GM19328 (cell line): ENCODE results near the gene SAMD15.
A peak's percentile ranks its signal among the peaks of the same experiment; 100 is the strongest.
"Not testable (repeated sequence)": the region's sequence is repeated elsewhere in the genome, so short reads cannot be mapped to it uniquely, and the experiment has no call there.

Source experiments
- ATAC-seq: cut with Tn5 transposase; IDR thresholded peaks from one replicate; pipeline ENCODE4 v1.9.1; 2021; ENCODE audit warnings: mild to moderate bottlenecking, moderate library complexity; ENCODE audit not compliant: unreplicated experiment

The SAMD15 gene

DNA sequence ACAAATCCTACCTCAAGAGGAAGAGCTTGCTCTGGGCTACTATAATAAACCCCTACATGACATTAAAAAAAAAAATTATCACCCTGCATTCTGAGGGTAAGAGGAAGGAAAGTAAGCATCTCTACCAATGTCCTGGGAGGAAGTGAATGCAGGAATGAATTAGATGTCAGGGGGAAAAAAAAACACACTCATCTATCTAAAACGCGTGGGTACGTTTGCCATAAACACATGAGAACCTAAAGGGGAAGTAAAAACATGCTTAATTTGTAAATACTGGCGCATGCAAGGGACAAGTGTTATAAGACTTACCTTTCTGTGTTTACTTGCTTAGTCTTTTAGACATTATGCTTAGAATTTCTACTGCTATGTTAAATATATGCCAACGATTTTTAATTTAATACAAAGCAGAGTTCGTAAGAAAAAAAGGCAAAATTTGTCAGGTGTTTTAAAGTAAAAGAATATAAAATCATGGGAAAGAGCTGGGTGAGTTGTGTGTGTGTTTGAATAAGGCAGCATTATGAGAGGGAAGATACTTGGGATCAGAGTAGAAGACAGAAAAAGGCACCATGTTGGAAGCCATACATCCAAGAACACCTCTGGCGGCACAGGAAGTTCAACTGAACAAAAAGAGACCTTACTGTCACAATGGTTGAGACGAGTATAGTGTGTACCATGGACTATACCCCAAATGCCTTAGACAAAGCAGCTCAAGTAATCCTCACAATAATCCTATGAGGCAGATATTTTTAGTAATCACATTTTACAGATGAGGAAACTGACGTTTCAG is 1.8 kb upstream of the SAMD15 start:
- no peak for ATAC-seq

DNA sequence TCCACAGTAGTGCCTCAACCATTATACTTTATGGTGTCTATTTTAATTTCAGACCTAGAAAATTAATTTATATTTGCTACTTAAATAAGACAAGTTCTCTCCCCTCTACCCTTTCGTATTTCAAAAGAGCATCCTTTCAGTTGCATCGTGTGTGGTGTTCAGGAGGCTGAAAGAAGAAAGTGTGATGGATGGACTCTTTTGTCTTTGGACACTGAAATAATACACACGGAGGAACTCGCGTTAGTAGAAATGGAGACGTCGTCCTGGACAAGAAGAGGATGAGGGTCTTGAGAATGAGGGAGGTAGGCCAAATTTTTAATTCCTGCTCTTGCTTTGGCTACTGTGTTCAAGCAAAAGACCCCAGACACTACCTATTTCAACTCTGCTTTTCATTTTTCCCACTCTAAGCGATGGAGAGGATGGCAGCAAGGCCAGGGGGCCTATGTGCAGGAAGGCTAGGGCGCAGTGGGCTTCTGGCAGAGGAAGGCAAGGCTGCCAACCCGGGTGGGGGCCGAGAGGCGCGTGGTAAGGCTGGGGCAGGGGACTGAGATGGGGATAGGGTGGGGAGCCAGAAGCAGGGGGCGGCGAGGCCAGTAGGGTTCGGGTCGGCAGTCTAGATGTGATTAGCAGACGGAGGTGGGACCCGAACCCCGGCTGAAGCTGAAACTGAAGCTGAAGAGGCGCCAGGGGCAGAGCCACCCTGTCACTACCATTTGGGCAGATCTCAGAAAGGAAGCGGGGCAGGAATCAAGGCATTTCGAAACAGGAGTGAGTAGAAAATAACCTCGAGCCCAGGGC is 1.0 kb upstream of the SAMD15 start:
- ATAC-seq: peak; percentile 11

DNA sequence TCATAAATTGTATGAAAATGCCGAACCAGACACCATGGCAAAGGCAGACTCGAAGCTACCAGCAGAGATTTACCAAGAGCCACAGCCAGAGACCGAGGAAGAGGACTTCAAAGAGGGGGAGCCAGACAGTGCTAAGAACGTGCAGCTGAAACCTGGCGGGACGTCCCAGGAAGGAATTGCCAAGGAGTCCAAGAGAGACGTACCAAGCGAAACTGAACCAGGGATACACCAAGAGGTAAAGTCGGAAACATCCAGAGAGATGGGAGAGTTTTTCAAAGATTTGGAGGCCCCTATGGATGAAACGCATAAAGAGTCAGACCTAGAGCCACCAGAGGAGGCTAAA is 294 bp downstream of the SAMD15 start:
- no peak for ATAC-seq

DNA sequence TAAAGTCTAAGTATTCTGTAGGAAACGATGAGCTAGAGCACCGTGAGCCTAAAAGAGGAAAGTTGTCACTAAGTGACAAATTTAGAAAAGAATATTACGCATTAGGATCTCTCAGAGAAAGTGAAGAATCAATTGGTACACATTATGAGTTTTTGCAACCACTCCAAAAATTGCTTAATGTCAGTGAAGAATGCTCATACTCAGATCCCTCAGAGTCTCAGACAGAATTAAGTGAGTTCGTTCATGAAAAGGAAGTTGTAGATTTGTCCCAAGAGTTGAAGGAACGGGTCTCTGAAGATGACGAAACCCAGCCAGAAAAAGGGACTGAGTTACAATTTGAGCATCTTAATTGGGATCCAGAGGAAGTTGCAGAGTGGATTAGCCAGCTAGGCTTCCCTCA is 1.5 kb downstream of the SAMD15 start:
- ATAC-seq: no peak

DNA sequence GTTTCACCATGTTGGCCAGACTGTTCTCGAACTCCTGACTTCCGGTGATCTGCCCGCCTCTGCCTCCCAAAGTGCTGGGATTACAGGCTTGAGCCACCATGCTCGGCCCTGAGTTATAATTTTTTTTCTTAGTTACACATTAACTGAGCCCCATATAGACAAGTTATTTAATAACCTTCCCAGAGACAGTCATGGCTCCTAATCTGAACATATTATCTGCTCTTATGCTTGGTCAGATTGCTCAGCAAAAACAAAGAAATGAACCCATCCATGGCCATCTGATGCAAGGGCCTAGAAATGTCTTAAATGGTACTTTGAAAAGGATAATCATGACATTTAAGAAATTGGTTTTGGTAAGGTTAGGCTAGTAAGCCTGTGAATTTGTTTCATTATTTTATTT is 13.0 kb downstream of the SAMD15 start:
- ATAC-seq: no peak

DNA sequence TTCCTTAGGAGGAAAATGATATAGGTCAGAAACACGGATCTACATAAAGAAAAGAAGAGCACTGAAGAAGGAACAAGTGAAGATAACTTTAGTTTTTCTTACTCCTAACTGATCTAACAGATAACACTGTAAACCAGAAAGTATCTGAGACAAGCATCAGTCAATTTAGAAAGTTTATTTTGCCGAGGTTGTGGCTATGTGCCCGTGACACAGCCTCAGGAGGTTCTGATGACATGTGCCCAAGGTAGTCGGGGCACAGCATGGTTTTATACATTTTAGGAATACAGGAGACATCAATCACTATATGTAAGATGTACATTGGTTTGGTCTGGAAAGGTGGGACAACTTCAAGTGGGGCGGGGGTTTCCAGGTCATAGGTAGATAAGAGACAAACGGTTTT is 23.0 kb downstream of the SAMD15 start:
- no peak for ATAC-seq

DNA sequence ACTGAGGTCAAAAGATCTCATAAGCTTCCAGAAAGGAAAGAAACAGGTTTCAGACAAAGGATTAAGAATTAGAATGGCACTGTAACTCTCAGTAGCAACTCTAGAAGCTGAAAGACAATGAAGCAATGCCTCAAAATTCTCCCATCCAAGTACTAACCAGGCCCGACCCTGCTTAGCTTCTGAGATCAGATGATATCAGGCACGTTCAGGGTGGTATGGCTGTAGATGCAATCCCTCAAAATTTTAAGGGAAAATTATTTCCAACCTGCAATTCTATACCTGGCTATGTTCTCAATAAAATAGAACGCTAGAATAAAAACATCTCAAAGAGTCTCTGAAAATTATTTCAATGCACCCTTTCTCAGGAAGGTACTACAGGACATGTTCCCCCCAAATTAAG is 26.6 kb downstream of the SAMD15 start:
- ATAC-seq: no peak

DNA sequence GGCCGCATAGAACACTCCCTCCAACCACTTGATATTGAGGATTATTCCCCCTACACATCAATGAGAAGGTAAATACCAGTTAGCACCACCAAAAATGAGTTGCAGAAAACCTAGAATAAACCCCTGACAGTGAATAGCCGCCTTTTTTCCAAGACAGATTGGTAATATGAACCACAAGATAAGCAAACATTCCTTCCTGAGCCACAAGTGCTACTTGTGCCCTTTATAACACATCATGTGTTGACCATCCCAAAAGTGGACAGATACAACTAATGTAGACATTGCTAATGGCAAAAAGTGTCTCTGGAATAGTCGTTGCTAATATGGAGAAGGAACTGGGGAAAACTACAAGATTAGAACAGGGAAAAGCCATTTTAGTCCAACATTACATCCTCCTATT is 28.9 kb downstream of the SAMD15 start:
- ATAC-seq: no peak

DNA sequence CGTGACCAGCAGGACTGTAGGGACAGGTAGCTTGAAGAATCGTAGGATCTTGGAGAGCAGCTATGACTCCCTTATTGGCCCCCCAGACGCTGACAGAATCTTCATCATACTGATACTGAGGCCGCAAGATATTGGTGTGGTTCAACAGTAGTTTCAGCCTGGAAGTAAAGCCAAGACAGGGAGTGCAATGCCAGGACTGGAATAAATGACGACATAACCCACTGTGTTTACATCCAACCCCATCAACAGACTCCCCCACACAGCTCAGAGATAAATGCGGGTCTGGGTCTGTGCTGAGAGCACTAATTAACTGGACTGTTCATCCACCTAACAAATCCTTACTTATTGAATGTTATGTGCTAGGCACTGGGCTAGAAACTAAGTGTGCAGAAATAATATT is 29.5 kb downstream of the SAMD15 start:
- ATAC-seq: no peak

DNA sequence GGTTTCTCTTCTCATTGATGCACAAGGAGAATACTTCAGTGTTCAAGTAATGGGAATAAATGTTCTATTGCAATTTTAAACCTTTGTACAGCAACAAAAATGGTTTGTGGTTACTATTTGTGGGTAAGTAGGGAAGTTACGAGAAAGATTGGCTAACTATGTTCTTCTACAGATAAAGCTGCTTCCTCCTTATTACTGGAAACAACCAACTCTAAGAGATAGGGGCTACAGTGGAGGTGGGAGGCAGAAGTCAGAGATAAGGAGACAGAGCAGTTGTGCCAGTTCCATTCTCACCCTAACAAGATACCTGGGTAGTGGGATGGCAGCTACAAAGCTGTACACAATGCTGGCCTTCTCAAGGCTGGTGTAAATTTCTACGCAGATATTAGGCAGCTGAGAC is 30.0 kb downstream of the SAMD15 start:
- no peak for ATAC-seq

DNA sequence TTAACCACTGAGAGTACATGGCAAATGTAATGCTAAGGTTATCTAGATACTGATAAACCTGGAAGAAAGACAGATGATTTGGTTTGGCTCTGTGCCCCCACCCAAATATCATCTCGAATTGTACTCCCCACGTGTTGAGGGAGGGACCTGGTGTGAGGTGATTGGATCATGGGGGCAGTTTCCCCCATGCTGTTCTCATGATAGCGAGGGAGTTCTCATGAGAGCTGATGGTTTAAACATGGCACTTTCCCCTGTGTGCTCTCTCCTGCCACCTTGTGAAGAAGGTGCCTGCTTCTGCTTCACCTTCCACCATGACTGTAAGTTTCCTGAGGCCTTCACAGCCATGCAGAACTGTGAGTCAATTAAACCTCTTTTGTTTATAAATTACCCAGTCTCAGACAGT is 32.0 kb downstream of the SAMD15 start:
- ATAC-seq: no peak

DNA sequence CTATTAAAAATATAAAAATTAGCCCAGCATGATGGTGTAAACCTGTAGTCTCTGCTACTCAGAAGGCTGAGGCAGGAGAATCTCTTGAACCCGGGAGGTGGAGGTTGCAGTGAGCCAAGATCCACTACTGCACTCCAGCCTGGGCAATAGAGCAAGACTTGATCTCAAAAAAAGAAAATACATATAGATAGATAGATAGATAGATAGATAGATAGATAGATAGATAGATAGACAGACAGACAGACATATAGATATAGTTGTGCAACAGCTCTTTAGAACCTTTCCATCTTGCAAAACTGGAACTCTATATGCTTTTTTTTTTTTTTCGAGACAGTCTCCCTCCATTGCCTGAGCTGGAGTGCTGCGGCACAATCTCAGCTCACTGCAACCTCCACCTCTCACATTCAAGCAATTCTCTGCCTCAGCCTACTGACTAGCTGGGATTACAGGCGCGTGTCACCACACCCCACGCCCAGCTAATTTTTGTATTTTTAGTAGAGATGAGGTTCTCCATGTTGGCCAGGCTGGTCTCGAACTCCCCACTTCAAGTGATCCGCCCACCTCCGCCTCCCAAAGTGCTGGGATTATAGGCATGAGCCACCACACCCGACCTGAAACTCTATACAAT is 38.3 kb downstream of the SAMD15 start:
- ATAC-seq: not testable (repeated sequence)

DNA sequence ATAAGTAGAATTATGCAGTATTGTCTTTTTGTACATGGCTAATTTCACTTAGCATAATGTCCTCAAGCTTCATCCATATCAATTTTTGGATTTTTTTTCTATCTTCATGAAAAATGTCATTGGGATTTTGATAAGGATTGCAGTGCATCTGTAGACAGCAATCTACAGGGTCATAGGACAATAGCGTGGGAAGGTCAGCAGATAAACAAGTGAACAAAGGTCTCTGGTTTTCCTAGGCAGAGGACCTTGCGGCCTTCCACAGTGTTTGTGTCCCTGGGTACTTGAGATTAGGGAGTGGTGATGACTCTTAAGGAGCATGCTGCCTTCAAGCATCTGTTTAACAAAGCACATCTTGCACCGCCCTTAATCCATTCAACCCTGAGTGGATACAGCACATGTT is 38.9 kb downstream of the SAMD15 start:
- not testable (repeated sequence) for ATAC-seq

DNA sequence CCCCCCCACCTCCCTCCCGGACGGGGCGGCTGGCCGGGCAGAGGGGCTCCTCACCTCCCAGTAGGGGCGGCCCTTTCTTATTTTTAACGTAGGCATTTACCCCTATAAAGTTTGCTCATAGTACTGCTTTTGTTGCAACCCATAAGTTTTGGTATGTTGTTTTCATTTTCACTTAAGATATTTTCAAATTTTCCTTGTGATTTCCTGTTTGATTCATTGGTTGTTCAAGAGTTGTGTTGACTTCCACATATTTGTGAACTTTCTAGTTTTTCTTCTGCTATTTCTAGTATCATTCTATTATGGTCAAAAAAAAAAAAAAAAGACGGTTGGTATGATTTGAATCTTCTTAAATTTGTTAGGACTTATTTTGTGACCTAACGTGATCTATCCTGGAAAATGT is 39.7 kb downstream of the SAMD15 start:
- ATAC-seq: no peak

DNA sequence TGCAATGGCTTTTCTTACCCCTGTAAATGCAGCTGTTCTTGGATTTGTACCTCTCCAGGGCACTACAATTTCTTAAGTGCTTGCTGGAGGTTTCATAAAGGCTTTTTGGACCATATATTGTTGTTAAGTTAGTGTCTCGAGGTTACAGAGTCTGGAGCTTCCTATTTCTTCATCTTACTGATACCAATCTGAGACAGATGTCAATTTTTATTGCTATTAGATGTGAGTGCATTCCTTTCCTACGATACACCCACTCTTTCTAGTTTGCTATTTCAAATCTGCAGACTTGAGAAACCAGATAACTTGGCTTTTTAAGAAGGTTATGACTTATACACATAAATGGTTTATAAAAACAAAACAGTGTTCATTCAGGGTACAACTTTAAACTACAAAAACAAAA is 44.0 kb downstream of the SAMD15 start:
- ATAC-seq: no peak

DNA sequence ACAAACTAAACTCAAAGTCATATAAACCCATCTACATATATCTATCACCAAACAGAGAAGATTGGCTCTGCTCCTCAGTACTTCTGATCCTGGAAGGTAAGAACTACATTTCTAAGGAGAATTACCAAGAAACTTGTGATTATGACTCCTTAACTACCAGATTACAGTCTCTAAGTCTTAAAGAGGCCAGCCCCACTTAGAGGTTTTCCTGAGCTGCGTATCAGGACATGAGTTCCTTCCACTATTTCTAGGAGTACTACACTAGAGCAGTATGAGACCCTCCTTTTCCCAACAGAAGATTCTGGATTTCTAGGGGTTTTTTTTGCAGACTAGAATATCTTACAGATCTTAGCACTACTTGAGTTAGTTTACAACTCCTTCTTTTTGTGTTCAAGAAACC is 46.2 kb downstream of the SAMD15 start, which contains the start of gene NOXRED1:
TSS of gene NOXRED1 (minus strand) at position 101 of the 400 bp plus-strand sequence. CDS start 634 bp downstream, outside the sequence.
- no peak for ATAC-seq

DNA sequence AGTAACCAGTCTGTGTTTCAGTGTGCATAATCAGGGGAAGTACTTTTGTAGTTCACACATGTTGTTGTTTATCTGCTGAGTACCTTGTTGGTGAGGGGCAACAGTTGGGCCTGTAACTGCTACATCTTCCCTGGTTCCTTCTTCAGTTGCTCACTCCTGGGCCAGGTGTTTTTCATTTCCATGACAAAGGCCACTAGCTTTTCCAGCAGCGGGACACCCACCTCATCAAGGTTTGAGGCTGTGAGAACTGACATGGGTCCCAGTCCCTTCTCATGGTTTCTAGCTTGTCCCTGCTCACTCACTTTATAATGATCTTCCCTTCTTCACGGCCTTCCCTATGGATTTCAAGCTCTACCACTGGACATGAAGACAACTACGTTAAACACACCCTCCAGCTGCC is 47.7 kb downstream of the SAMD15 start:
- no peak for ATAC-seq

DNA sequence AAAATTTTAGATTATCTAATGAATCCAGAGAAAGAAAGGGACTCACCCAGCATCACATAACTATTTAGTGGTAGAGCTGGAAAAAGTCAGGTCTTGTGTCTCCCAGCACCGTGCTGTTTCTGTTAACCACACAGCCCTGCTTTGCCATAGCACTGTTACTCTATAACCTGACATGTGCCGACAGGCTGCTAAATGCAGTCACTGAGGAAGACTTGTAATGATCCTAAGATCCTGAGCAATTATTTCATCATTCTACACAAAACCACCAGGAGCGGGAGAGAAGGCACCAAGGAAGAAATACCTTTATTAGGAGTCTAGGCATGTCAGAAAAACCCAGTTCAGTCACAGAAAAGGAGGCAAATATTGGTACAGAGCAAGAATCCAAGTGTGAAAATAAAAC is 49.2 kb downstream of the SAMD15 start:
- ATAC-seq: no peak

DNA sequence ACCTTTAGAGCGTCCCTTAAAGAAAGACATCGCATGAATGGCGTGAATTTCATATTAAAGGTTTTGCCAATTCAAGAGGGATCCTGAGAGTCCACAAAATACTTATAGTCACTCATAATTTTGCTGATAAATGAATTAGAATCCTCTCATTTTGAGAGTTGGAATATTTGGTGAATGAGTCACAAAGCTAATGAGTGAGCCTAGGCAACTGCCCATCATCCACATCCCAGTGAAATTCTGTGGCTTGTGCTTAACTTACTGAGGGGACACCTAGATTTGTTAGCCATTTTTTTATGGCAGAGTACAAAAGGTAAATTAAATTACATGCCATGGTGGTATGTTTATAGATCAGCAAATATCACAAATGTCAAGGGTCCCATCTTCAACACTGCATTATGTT is 58.9 kb downstream of the SAMD15 start:
- no peak for ATAC-seq

DNA sequence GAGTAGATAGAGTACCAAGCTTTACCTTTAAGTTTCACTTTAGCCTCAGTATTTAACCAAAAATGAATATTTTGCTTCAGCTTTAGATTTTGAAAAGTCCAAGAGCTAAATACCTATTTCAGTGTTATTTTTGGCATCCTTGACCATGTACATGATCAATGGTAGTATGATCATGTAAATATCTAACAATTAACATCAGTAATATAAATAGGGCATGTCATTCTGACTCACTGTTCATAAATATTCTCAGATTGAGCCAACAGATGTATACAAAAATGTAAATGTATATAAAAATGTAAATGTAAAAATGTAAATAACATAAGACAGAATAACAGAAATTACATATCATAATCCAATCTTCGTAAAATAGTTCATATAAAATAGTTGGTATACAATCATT is 61.4 kb downstream of the SAMD15 start:
- no peak for ATAC-seq

DNA sequence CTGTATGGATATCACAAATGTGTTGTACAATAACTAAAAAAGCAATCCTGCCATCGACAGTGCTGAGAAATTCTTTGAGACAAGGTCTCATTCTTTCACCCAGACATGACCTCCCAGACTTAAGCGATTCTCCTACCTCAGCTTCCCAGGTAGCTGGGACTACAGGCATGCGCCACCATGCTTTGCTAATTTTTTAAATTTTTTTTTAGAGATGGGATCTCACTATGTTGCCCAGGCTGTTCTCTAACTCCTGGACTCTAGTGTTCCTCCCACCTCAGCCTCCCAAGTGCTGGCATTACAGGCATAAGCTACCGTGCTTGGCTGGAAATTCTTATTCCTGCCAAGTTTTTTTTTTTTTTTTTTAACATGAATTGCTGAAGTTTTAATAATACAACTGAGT is 62.7 kb downstream of the SAMD15 start:
- ATAC-seq: no peak
